Measurements from ENCODE around the gene DUSP22. TPM values are rescaled to one million over a fixed set of nuclear protein-coding genes. Genes with fewer than 3 reads are reported as not detected.

Gene DUSP22
- total and polyA plus RNA-seq, 2 of the 8 experiments (the other 6 are each of a cell fraction or from before 2014, with no cell fraction given) = 15.5 to 32.4 TPM

DNA sequence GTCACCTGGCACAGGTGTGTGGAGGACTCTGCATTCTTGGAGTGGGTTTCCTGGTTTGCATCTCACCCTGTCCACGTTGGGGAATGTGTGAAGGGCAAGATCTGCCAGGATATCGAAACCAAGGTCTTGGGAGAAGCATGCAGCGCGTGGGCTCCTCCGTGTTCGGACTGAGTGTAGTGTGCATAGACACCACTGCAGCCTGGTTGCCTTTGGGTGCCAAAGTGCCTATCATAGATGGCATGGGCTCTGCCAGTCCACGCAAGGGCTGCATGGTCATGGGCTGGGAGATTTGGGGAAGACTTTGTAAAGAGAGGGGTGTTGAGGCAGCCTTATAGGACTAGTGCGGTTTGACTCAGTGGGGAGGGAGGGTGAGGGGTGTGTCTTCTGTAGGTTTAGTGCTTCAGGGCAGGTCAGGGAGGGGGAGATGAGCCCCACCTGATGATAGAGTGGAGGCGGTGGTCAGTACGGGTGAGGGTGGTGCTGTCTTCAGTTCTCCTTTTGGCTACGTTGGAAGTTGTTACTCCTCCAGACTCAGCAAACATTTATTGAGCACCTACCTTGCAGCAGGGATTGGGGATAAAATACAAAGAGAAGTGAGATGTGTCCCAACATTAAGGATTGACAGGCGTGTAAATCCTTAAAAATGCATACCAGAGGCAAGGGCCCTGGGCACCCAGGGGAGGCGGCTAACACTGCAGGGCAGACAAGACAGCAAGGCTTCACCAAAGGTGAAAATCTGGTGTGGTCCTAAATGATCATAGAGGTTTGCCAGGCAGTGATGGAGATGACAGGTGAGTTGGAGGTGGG, 28.3 kb downstream of the DUSP22 start:
- H3K36me3 ChIP-seq (ENCODE audit: control insufficient read depth in 2 of 4, insufficient read depth in 4 of 4, low read length in 3 of 4) = no peaks in the 10 kb centered on the region
- H3K9ac ChIP-seq (replicated peaks in 1 of 4; ENCODE audit: extremely low read depth in 1 of 4, low read depth in 3 of 4, low read length in 3 of 4) = no peak overlapping the region
- H4K8ac ChIP-seq (ENCODE audit: extremely low read depth, insufficient read depth, low read length) = no peak overlapping the region
- peaks cover 0 to 5% (median 3%) of the 10 kb centered on the region in 4 experiments; a peak in 3 of 7 replicates for H3K4me1 ChIP-seq (replicated peaks in 1 of 4; ENCODE audit: control insufficient read depth in 3 of 4, insufficient read depth in 4 of 4, low read length in 3 of 4)
- H3K23ac ChIP-seq (ENCODE audit: insufficient read length) = no peak overlapping the region
- FAIRE-seq (no peak), DNase-seq (ENCODE audit: low read depth in 1 of 2, low spot score in 2 of 2) (no peak)
- no peak overlapping the region for H2BK20ac ChIP-seq (ENCODE audit: low read length)
- no peak overlapping the region for H3K56ac ChIP-seq (replicated peaks; ENCODE audit: insufficient read length, low read depth, low read length)
- H4K20me1 ChIP-seq (replicated peaks in 1 of 2; ENCODE audit: control insufficient read depth in 1 of 2, insufficient read depth in 2 of 2, low read length in 2 of 2) = peaks cover 0 to 2% of the 10 kb centered on the region in 2 experiments
- H2BK5ac ChIP-seq (ENCODE audit: low read depth, low read length) = no peak overlapping the region
- H3K27ac ChIP-seq (ENCODE audit: low read depth, low read length) = no peak overlapping the region
- no peak overlapping the region for H2BK12ac ChIP-seq (ENCODE audit: low read depth, low read length)
- 87% methylated on average over 13 of the region's 13 CpGs; no CpG with 5 or more reads in 1 of the 2 experiments for WGBS, 2 experiments (ENCODE audit: extremely low coverage in 1 of 2, insufficient coverage in 1 of 2, insufficient read length in 1 of 2, insufficient replicate concordance in 2 of 2, low coverage in 1 of 2, low lambda C conversion rate in 2 of 2, missing lambda C conversion rate in 1 of 2)
- no peak overlapping the region for H3K4me2 ChIP-seq (ENCODE audit: insufficient read depth in 1 of 2, low read depth in 2 of 2, low read length in 2 of 2)
- no peak overlapping the region for H3K14ac ChIP-seq (ENCODE audit: insufficient read length)
- H4K5ac ChIP-seq (ENCODE audit: insufficient read length, low read depth, low read length) = no peak overlapping the region
- H2BK15ac ChIP-seq (ENCODE audit: low read length) = no peak overlapping the region
- peaks cover 31 to 86% of the 10 kb centered on the region in 2 experiments for H3K9me3 ChIP-seq (ENCODE audit: insufficient read depth in 2 of 2, low read depth in 1 of 2, low read length in 1 of 2)
- H3K4me3 ChIP-seq (ENCODE audit: extremely low read depth in 1 of 4, insufficient read depth in 2 of 4, low read depth in 3 of 4, low read length in 4 of 4) = no peak overlapping the region
- TF ChIP-seq CHD2 (IDR thresholded peaks at IDR 0.05; ENCODE audit: low read length) = no peak
- no peak for TF ChIP-seq CBX8 (IDR thresholded peaks at IDR 0.05; ENCODE audit: borderline replicate concordance, low read depth, low read length)
- TF ChIP-seq CHD1 (IDR thresholded peaks at IDR 0.05; ENCODE audit: low read depth, low read length) = no peak
- no peak for TF ChIP-seq POU5F1 (IDR thresholded peaks at IDR 0.05; ENCODE audit: low read depth, low read length)
- no peak for TF ChIP-seq NRF1 (IDR thresholded peaks at IDR 0.05; ENCODE audit: low read depth, low read length)
- no peak for TF ChIP-seq MAFK (IDR thresholded peaks at IDR 0.05; ENCODE audit: low read depth, low read length)
- no peak for TF ChIP-seq RXRA (IDR thresholded peaks at IDR 0.05; ENCODE audit: insufficient read depth, low read depth, low read length)
- no peak for TF ChIP-seq KDM1A (IDR thresholded peaks at IDR 0.05; ENCODE audit: borderline replicate concordance, low read length)
- no peak for TF ChIP-seq JUND (IDR thresholded peaks at IDR 0.05; ENCODE audit: low read length)
- no peak overlapping the region for H2AK5ac ChIP-seq (ENCODE audit: low read depth, low read length)
- H4K91ac ChIP-seq (replicated peaks; ENCODE audit: insufficient read length, low read length) = no peak overlapping the region
- H2BK120ac ChIP-seq (replicated peaks; ENCODE audit: low read depth, low read length) = no peak overlapping the region
- no peak overlapping the region for H3K18ac ChIP-seq (ENCODE audit: extremely low read depth, low read length)
- no peaks in the 10 kb centered on the region for H3K23me2 ChIP-seq (ENCODE audit: low read depth, low read length)
- ChIA-PET CTCF (ENCODE audit: partially characterized antibody) (interaction anchor here (1.0 to 4.6 kb wide), 5 partner anchors 7 to 131 kb away, joined by 4 to 34 read pairs (median 10); no protein-coding TSS in a partner anchor), POLR2A (ENCODE audit: partially characterized antibody) (no interaction called here)
- no peaks in the 10 kb centered on the region for H3K79me1 ChIP-seq (ENCODE audit: low read depth, low read length)
- no peak overlapping the region for H3K4ac ChIP-seq (replicated peaks; ENCODE audit: insufficient read length, low read depth, low read length)
- H2AFZ ChIP-seq (ENCODE audit: low read length) = no peak overlapping the region
- H3K27me3 ChIP-seq (replicated peaks in 1 of 4; ENCODE audit: control insufficient read depth in 3 of 4, extremely low read depth in 1 of 4, insufficient read depth in 3 of 4, low read length in 3 of 4) = no peaks in the 10 kb centered on the region; a peak in 2 of 7 replicates
- no peaks in the 10 kb centered on the region for H3K79me2 ChIP-seq (ENCODE audit: control insufficient read depth in 1 of 2, insufficient read depth in 2 of 2, low read length in 2 of 2)
